MM.1S (cell line): ENCODE results near the gene CD248.

Experiments
- DNase-seq: peaks from one replicate; pipeline ENCODE4 v3.0.0-alpha.2; 2015
- H2AFZ ChIP-seq: fragments of 300-600 bp; sonication (generic); 2 replicates; pipeline ENCODE4 v1.6.0; 2016; ENCODE audit warnings: antibody characterized with exemption, low read length
- H3F3A ChIP-seq: fragments of 300-600 bp; sonication (generic); 2 replicates; pipeline ENCODE4 v1.6.1; 2016; ENCODE audit warnings: mild to moderate bottlenecking, antibody characterized with exemption, low read length, moderate library complexity, mixed read lengths; ENCODE audit not compliant: insufficient read depth
- H3K27ac ChIP-seq: fragments of 300-600 bp; sonication (generic); 2 replicates; pipeline ENCODE4 v1.5.1; 2016; ENCODE audit warnings: mild to moderate bottlenecking, low read length
- H3K27me3 ChIP-seq: fragments of 300-600 bp; sonication (generic); replicated peaks from 2 replicates; pipeline ENCODE4 v1.6.0; 2016; ENCODE audit warnings: low read length; ENCODE audit not compliant: insufficient read depth
- H3K36me3 ChIP-seq: fragments of 300-600 bp; sonication (generic); replicated peaks from 2 replicates; pipeline ENCODE4 v1.6.1; 2016; ENCODE audit warnings: mild to moderate bottlenecking, low read length, mixed read lengths; ENCODE audit not compliant: insufficient read depth
- H3K4me1 ChIP-seq: fragments of 300-600 bp; sonication (generic); 2 replicates; pipeline ENCODE4 v1.6.1; 2016; ENCODE audit warnings: low read length, mixed read lengths
- H3K4me2 ChIP-seq: fragments of 300-600 bp; sonication (generic); 2 replicates; pipeline ENCODE4 v1.6.0; 2016; ENCODE audit warnings: low read depth, low read length
- H3K4me3 ChIP-seq: fragments of 300-600 bp; sonication (generic); 2 replicates; pipeline ENCODE4 v1.5.1; 2016; ENCODE audit warnings: low read length, mixed read lengths
- H3K79me2 ChIP-seq: fragments of 300-600 bp; sonication (generic); 2 replicates; pipeline ENCODE4 v1.6.1; 2016; ENCODE audit warnings: mixed run types, low read length, mixed read lengths
- H3K9ac ChIP-seq: fragments of 300-600 bp; sonication (generic); 2 replicates; pipeline ENCODE4 v1.6.1; 2016; ENCODE audit warnings: low read length, mixed read lengths
- H3K9me2 ChIP-seq: fragments of 300-600 bp; sonication (generic); replicated peaks from 2 replicates; pipeline ENCODE4 v1.6.1; 2016; ENCODE audit warnings: mild to moderate bottlenecking, low read length, mixed read lengths; ENCODE audit not compliant: insufficient read depth
- H3K9me3 ChIP-seq: fragments of 300-600 bp; sonication (generic); replicated peaks from 2 replicates; pipeline ENCODE4 v1.6.1; 2016; ENCODE audit warnings: mild to moderate bottlenecking, low read length, mixed read lengths; ENCODE audit not compliant: insufficient read depth
- H4K20me1 ChIP-seq: fragments of 300-600 bp; sonication (generic); 2 replicates; pipeline ENCODE4 v1.6.1; 2016; ENCODE audit warnings: mild to moderate bottlenecking, low read length, moderate library complexity, mixed read lengths; ENCODE audit not compliant: insufficient read depth
- EZH2 ChIP-seq: fragments of 300-600 bp; sonication (generic); optimal IDR thresholded peaks from 2 replicates; pipeline ENCODE3; 2017; ENCODE audit warnings: low read depth, mild to moderate bottlenecking, antibody characterized with exemption, low read length, mixed read lengths
- EZH2phosphoT487 ChIP-seq: fragments of 300-600 bp; sonication (generic); IDR thresholded peaks from 2 replicates; pipeline ENCODE4 v1.6.1; 2018; ENCODE audit warnings: antibody characterized with exemption, low read length
- TF ChIP-seq, protein P1 (sequence below): fragments of 300-600 bp; sonication (generic); IDR thresholded peaks from 2 replicates; pipeline ENCODE4 v1.5.1; 2016; ENCODE audit warnings: antibody characterized with exemption, low read length, mixed read lengths

Gene CD248

DNA sequence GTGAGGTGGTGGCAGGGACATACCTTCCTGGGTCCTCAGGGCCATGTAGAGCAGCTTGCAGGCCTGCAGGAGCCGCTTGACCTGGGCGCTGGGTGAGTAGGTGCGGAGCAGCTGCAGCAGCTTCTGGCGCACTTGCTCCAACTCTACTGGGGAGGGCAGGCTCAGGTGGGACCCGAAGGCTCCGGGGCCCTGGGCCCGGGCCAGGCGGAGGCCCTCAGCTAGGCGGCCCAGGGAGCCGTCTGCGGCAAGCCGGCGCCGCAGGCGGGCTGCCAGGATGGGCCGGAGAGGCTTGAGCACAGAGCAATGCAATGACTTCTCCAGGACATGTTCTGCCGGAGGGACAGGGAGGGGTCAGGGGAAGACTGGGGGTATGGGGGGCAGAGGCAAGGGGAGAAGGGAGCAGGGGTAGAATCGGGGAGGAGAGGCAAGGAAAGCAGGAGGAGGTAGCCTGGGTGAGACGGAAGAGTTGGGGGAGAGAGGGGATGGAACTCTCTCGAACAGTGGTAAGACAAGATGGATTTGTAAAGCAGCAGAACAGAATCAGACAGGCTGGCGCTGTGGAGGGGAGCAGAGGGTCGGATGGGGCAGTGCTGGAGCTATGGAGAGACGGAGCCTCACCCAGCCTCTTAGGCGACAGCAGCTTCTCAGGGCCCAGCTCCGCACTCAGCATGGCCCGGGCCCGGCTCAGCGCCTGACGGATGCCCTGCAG lies 17.2 kb upstream of the CD248 start:
- H3K36me3 ChIP-seq: no peaks in the 10 kb centered on the region
- no peak overlapping the region for H3K4me3 ChIP-seq
- H3K79me2 ChIP-seq: no peaks in the 10 kb centered on the region
- H2AFZ ChIP-seq: no peak overlapping the region
- TF ChIP-seq EZH2phosphoT487 (no peak), EZH2 (no peak)
- TF ChIP-seq, protein P1, sequence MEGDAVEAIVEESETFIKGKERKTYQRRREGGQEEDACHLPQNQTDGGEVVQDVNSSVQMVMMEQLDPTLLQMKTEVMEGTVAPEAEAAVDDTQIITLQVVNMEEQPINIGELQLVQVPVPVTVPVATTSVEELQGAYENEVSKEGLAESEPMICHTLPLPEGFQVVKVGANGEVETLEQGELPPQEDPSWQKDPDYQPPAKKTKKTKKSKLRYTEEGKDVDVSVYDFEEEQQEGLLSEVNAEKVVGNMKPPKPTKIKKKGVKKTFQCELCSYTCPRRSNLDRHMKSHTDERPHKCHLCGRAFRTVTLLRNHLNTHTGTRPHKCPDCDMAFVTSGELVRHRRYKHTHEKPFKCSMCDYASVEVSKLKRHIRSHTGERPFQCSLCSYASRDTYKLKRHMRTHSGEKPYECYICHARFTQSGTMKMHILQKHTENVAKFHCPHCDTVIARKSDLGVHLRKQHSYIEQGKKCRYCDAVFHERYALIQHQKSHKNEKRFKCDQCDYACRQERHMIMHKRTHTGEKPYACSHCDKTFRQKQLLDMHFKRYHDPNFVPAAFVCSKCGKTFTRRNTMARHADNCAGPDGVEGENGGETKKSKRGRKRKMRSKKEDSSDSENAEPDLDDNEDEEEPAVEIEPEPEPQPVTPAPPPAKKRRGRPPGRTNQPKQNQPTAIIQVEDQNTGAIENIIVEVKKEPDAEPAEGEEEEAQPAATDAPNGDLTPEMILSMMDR: no peak
- no peaks in the 10 kb centered on the region for H3F3A ChIP-seq
- H3K4me1 ChIP-seq: no peaks in the 10 kb centered on the region
- H3K9me2 ChIP-seq: no peaks in the 10 kb centered on the region
- DNase-seq: no peak
- no peak overlapping the region for H3K9ac ChIP-seq
- H3K4me2 ChIP-seq: no peak overlapping the region
- no peaks in the 10 kb centered on the region for H3K9me3 ChIP-seq
- no peak overlapping the region for H3K27ac ChIP-seq
- H4K20me1 ChIP-seq: no peaks in the 10 kb centered on the region
- peaks cover 55% of the 10 kb centered on the region for H3K27me3 ChIP-seq

DNA sequence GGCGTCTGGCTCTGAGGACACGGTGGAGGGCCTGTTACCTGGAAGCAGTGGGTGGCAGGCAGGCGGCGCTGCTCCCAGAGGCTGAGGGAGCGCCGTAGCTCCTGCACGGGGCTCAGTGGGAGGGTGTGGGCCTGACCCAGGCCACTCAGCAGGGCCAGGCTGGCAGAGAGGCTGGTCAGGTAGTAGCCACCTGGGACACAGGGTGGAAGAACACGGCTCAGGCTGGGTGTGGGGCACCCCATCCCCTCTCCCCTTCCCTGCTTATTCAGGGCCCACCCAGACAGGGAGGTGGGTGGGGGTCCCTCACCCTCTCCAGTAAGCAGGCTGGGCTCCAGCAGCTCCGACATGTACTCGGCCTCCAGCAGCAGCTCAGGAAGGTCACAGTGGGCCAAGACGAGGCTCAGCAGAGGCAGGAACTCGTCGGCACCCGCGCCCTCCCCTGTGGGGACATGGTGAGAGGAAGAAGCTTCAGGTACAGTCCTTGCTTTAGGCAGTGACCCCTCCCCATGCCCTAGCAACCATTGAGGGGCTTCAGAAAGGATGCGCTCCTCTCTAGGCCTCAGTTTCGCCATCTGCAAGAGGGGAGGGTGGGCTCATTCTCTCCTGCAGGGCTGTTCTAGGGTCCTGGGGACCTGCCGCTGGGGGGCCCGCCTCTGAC lies 16.5 kb upstream of the CD248 start:
- DNase-seq: no peak
- Histone ChIP-seq H3K4me1 (no peaks in the 10 kb centered on the region), H3K27me3 (peaks cover 55% of the 10 kb centered on the region), H4K20me1 (no peaks in the 10 kb centered on the region), H3K36me3 (no peaks in the 10 kb centered on the region), H3F3A (no peaks in the 10 kb centered on the region), H3K4me2 (no peak overlapping the region), H3K9ac (no peak overlapping the region), H3K27ac (no peak overlapping the region), H3K79me2 (no peaks in the 10 kb centered on the region), H3K9me3 (no peaks in the 10 kb centered on the region), H3K4me3 (no peak overlapping the region), H3K9me2 (no peaks in the 10 kb centered on the region), H2AFZ (no peak overlapping the region)
- no peak for TF ChIP-seq EZH2phosphoT487
- TF ChIP-seq, protein P1: peak; percentile 7; the same call in 1 of the 2 replicates
- no peak for TF ChIP-seq EZH2

DNA sequence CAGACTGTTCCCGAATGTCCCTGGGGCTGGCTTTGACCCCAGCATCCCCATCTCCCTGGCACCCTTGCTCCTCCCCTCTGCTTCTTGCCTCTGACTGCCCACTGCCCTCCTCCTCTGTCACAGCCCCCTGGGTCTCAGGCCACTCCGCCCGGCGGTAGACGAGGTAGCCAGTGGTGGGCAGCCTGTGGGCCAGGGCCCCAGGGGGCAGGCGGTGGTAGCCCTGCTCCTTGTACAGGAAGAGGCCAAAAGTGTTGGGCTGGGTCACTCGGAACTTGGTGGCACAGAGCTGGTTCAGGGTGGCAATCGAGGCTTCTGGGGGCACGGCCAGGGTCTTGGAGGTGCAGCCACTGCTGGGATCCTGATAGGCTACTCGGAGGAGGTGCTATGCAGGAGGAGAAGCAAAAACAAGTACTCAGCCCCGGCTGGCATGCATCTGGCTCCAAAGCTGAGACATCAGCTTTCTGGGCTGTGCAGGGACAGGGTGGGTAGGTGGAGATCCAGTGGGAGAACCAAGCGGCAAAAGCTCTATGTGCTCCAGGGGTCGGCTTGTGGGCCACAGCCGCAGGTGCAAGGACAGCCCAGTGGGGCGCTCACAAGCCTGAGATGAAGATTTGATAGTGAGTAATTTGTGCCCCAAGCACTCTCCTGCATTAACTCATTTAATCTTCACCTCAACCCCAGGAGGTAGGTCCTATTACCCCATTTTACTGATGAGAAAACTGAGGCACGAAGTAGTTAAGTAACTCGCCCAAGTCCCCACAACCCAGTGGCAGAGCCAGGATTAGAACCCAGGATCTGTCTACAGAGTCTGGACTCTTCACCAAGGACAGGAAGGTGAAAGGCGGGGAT lies 15.8 kb upstream of the CD248 start:
- Histone ChIP-seq H3K27ac (no peak overlapping the region), H3F3A (no peaks in the 10 kb centered on the region), H3K9me3 (no peaks in the 10 kb centered on the region), H3K79me2 (no peaks in the 10 kb centered on the region), H3K4me1 (no peaks in the 10 kb centered on the region), H3K36me3 (no peaks in the 10 kb centered on the region), H3K4me2 (no peak overlapping the region), H3K9me2 (no peaks in the 10 kb centered on the region), H3K27me3 (peaks cover 55% of the 10 kb centered on the region), H3K4me3 (no peak overlapping the region), H4K20me1 (no peaks in the 10 kb centered on the region), H2AFZ (no peak overlapping the region), H3K9ac (no peak overlapping the region)
- DNase-seq: no peak
- no peak for TF ChIP-seq EZH2phosphoT487
- TF ChIP-seq, protein P1: no peak
